Stimulated activated CD8-positive, alpha-beta memory T cell treated with anti-CD3 and anti-CD28 coated beads, Interleukin-7, amount 100 ng/mL, for 4 hours (primary cell): ENCODE results near the gene MTHFD2L.
"Not testable (repeated sequence)": the region's sequence is repeated elsewhere in the genome, so short reads cannot be mapped to it uniquely, and the experiment has no call there.

Experiments used
- DNase-seq, 2 donors: peaks; one replicate each; pipeline ENCODE4 v3.0.0-alpha.2; 2020; ENCODE audit warnings: low read depth in 2 of 2

The MTHFD2L gene

DNA sequence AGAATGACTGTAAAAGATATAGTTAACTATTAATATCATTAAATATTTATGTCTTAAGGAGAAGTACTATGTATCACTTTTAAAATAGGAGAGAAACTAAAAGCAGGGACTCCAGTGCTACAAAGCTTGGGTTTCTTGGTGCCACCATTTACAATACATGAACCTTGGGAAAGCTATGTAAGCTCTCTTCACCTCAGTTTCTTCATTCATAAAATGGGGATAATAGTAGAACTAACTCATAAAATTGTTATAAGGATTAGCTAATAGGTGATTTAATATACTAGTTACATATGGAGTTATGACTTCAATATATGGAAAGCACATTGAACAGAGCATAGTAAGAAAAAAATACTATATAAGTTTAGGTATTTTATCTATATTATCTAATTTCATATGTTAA lies 174.0 kb downstream of the MTHFD2L start:
- DNase-seq: no peak

DNA sequence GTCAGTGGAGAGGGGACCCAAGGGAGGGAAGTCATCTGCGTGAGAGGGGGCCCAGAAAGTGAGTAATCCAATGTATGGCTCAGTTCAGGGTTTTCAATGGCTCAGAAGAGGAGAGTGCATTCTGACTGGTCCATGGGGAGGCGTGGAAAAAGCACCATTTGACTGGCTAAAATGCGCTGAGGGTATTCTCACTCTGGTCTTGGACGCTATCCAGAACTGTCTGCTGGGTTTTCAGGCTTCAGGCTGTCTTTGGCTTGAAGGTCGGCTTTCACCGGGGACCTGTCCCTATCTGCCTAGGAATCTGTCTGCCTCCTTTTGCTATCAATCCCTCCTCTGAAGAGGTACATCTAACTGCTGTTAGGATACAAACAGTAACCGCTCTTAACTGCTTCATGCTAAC lies 176.7 kb downstream of the MTHFD2L start:
- DNase-seq: no peak

DNA sequence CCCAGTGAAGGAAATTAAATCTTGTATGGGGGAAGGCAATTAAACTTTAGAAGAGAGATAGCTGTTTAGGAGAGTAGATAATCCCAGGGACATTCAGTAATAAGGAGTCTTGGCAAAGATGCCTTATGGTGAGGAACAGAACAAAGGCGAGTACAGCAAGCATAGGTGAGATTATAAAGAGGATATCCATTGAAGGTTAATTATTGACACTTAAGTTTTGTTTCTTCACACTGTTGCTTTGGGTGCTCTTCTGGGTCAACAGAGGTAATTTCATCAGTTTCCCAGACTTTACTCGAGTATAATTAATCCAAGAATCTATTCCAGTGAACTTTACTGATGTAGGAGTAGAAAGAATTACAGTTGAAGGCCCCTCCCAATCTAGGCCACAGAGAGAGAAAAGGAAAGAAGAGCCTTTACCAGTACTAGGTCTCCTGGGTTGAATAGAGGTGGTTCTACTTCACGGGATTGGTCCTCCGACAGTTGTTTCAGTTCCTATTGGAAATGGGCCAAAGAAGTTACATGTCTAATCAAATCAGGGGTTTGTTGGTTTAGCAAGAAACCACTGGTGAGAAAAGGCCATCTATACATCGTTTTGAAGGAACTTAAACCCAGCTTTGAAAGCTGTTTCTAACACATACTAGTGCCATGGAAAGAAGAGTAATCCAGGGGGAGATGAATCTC lies 177.6 kb downstream of the MTHFD2L start:
- no peak for DNase-seq

GRCh38 chr4:74338792-74339333 lies 180.9 kb downstream of the MTHFD2L start:
- DNase-seq: no peak

DNA sequence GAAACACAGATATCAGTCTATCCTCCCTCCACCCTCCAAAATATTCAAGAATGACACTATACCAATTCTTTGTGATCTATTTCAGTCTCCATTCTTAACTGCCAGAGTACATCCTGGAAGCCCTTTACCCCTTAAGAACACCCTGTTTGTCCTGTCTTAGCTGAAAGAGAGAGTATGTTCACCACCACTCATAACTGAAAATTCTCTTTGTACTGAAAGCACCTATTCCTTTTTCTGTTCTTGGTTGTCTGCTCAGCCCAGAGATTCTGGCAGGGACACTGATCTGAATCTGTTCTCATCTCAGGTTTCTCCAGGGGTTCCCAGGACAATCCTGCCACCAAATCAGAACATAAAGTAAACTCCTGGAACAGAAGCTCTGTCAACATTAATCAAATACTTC lies 181.6 kb downstream of the MTHFD2L start:
- no peak for DNase-seq

DNA sequence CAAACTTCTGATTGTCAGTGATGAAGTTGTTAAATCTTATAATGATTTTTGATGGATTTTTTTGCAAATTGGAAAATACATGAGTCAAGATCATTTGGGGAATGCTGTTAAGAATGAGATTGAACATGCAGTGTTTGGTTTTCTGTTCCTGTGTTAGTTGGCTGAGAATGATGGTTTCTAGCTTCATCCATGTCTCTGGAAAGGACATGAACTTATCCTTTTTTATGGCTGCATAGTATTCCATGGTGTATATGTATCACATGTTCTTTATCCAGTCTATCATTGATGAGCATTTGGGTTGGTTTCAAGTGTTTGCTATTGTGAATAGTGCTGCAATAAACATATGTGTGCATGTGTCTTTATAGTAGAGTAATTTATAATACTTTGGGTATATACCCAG lies 182.5 kb downstream of the MTHFD2L start:
- DNase-seq: not testable (repeated sequence)

DNA sequence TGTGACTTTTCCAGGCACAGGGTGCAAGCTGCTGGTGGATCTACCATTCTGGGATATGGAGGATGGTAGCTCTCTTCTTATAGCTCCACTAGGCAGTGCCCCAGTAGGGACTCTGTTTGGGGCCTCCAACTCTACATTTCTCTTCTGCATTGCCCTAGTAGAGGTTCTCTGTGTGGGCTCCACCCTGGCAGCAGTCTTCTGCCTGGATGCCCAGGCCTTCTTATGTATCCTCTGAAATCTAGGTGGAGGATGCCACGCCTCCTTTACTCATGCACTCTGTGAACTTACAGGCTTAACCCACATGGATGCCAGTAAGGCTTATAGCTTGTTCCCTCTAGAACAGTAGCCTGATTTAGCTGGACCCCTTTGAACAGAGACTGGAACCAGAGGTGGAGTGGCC lies 186.1 kb downstream of the MTHFD2L start:
- DNase-seq: no peak
